HG03097 (cell line): ENCODE results near the gene ITPKC.
A peak's percentile ranks its signal among the peaks of the same experiment; 100 is the strongest.

Experiments
- ATAC-seq: cut with Tn5 transposase; IDR thresholded peaks from one replicate; pipeline ENCODE4 v1.9.1; 2021; ENCODE audit not compliant: unreplicated experiment, low FRiP score

ITPKC gene

DNA sequence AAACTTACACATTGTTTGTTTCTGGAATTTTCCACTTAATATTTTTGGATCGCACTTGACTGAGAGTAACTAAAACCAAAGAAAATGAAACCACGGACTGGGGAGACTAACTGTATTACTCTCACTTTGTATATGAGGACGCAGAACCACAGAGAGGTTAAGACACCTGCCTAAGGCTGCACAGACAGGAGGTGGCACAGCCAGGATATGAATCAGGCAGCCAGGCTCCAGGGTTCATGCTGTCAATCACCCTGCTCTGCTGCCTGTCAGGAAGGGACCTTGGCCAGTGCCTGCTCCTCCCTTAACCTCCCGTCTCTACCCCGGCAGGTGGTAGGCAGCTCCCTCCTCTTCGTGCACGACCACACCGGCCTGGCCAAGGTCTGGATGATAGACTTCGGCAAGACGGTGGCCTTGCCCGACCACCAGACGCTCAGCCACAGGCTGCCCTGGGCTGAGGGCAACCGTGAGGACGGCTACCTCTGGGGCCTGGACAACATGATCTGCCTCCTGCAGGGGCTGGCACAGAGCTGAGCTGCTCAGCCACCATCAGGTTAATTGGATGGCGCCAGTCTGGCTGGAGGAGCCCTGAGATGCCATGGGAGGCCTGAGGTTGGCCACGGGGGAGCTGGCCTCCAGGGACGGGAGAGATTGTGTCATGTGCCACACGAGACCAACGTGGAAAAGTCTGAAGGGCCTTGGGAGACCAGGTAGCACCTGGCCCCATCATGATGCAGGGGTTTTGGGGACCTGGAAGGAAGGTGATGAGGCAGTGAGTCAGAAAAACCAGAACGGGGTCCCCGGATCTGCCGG, 22.3 kb downstream of the ITPKC start:
- ATAC-seq: no peak

DNA sequence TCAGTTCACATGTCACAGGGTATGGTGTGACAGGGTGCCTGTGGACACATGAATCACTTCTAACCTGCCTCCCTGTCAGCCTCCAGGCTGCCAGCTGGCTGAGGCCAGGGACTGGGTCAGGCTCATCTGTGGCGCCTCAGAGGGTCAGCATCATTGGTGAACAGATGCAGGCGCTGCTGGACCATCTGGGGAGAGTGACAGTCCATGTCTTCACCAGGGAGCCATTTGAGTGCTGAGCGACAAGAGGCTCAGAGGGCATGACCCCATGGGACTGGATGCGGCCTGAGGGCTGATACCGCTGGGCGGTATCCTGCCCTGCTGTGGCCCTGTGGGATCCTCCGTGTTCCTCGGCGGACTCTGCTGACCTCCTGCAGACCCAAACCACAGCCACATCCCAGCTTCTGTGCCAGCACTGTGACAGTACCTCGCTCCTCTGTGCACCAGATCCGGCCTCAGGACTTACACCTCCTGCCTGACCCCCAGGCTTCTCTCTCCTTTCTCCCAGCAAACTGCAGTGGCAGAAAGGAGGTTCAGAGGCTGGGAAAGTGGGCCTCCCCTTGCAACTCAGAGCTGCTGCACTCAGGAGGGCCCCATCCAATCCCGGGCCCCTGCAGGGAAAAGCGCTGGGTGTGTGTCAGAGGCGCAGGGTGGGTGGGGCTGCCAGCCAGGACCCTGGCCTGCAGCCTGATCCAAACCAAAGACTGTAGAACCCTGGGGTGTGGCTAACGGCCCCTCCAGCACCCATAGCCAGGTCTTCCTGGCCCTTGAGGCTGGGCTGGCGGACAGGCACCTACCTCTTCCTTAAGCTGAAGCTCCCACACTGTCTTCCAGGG, 23.2 kb downstream of the ITPKC start:
- ATAC-seq: no peak

DNA sequence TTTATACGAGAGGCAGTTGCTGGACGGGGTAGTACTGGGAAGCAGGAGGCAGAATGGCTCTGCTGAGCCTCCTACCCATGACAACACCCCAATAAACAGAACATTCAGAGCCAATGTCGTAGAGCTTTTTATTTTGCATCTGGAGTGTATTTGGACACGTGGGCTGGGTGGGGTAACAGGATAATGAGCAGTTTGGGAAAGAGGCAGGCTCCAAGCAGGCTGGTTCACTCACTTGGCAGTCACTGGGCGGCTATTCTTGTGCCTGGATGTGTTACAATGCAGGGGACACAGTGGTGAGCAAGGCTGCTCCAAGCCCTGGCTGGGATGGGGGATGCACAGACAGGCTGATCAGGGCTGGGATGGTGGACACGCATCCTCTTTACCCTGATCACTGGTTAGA, 23.8 kb downstream of the ITPKC start:
- no peak for ATAC-seq

DNA sequence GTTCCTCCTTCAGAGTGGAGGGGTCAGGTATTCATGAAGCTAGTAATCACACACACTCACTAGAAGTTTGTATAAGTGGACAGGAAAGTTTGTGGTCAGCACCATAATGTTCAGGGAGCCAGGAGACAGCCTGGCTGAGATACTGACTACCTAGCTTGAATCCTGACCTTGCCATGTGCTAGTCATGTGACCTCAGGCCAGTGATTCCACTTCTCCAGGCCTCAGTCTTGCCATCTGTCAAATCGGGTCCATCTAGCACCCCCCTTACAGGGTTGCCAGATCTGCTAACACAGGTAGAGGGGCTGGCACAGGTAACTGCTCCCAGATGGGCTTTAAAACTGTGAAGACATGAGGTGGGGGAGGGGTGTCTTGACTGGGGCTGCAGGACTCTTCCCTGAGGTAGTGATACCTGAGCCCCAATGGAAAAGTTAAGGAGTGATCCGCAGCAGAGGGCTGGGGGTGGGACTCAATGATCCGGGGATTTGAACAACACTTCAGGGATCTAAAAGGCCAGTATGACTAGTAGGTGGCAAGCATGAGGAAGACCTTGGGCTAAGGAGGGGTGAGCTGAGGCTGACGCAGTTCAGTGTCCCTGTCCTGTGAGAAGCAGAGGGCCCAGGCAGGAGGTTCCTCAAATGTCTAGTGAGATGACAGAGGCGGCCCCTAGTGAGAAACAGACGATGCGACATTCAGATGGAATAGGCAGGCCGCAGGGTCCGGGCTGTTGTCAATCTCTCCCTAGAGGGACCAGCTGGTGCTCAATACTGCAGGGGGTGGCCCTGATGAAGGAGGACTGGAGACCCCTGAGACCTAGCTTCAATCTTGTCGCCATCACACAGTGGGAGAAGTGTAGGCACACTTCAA, 24.8 kb downstream of the ITPKC start:
- no peak for ATAC-seq

DNA sequence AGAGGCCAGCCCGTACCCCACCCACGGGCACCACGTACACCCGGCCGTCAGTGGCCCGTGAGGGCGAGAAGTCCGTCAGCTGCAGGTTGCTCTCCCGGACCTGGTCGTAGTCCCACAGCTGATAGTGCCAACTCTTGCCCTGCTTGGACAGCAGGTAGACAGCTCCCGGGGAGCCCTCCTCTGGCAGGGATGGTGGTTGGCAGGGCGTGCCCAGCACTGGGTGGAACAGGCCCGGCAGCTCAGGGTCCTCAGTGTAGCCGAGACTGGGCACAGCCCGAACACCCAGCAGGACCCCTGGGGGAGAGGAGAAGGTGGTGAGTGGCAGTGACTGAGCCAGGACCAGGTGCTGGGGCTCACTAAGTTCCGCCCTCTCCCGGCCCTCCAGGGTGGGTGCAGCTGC, 25.6 kb downstream of the ITPKC start:
- no peak for ATAC-seq

DNA sequence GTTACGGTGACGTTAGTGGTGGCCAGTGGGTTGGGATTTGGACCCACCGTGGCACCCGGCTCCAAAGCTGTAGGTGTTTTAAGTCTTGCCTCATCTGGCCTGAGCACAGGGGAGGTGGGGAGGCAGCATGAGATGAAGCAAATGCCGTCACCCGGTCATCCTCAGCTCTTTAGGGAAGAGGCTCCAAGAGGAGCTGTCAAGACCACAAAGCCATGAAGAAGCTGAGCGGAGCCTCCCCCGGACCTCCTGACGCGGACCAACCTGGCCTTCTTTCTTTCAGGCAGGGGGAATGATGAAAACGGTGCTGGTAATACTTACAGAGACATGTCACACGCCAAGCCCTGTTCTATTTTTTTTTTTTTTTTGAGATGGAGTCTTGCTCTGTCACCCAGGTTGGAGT, 26.0 kb downstream of the ITPKC start:
- no peak for ATAC-seq

DNA sequence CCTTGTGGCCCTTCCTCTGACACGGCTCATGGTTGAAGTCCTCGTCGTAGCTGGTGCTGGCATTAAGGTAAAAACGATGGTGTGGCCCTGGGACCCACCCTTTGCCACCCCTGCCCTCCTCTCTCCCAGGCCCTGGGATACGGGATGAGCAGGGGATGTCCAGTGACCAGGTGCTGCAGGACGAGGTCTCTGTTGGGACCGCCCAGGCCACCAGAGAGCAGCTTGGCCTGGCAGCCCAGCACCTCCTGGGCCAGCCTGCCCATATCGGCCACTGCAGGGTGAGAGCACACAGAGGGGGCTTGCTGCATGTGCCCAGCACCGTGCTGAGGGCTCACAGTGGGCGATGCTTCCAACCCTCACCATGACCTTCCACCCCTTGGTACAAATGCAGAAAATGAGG, 27.0 kb downstream of the ITPKC start:
- ATAC-seq: no peak

DNA sequence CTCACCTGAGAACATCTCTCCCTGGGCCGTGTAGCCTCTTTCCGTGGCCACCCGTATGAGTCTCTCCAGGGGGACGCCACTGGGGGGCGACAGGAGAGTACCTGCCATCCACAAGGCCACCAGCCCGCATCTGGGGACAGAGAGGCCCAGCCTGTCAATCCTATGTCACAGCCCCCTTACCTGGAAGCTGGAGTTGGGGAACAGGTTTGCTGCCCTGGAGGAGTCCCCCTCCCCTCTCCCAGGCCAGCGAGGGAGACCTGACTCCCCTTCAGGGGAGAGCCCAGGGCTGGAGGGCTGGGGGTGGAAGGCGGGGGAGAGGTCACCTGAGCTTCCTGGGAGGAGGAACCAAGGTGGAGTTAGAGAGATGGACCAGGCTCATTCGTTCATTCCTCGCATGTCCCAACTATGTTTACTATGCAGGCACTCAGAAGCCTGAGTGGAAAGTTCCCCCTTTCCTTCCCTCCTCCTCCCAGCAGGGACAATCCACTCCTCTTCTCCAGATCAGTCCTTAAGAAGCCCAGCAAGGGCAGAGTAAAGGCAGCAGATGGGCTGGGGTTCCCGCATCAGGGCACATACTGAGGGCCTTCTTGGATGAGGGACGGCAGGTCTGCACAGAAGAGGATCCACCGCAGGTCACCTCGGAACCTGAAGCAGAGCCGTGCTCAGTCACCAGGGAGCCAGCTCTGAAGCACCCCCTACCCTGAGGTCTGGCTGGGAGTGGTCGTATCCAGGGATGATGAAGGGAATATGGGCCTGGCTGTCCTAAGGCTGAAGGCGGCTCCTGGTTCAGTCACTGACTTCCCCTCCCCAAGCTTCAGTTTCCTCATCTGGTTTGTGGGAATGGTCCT, 27.9 kb downstream of the ITPKC start:
- no peak for ATAC-seq

DNA sequence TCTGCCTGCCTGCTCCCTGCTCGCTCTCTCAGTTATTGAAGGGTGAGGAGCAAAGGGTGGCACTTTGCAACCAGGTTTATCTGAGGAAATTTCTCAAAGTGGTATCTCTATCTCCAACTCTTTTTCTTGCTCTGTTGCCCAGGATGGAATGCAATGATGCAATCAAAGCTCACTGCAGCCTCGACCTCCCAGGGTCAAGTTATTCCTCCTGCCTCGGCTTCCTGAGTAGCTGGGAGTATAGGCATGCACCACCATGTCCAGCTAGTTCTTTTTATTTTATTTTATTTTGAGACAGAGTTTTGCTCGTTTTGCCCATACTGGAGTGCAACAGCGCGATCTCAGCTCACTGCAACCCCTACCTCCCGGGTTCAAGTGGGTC, 28.5 kb downstream of the ITPKC start:
- no peak for ATAC-seq

DNA sequence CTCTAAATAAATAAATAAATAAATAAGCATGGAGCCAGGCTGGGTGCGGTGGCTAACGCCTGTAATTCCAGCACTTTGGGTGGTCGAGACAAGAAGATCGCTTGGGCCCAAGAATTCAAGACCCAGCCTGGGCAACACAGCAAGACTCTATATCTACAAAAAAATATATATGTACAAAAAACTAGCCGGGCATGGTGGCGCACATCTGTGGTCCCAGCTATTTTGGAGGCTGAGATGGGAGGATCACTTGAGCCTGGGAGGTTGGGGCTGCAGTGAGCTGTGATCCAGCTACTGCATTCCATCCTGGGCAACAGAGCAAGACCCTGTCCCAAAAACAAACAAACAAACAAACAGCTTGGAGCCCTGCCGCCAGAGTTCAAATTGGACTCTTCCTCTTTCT, 30.6 kb downstream of the ITPKC start:
- no peak for ATAC-seq

DNA sequence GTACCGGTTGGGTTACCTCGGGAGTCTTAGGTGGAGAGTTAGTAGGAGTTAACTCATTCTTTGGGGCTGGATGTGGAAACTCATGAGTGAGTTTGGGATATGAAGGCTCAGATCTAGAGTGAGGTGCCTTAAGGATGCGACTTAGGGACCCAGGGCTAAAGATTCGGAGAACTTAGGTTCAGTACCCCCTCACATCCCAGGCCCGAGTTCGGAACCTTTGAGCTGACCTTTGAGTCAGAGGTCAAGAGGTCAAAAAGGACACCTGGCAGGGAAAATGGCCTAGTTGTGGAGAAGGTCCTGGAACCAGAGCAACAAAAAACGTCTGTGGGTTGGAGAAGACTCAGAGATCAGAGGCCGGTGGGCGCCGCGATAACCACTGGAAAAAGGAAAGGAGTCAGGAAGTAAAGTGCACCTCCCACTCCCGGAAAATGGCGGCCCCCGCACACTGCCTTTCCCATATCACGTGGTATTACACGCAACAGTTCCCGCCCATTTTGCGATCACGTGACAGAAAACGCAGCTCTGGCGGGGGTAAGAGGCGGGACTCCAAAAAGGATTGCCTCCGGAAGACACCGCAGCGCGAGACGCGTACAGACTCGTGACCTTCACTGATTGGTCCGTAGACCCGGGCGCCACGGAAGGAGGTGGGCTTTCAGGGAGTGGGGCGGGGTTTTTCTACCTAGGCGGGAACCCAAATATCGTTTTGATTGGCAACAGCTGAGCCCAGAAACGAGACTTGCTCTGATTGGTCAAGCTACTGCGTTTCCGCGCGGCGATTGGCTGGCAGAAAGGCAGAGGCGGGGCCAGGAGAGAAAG, 33.4 kb downstream of the ITPKC start, which contains the start of gene ACTMAP:
TSS of gene ACTMAP (minus strand) at position 420 of the 816 bp plus-strand sequence. CDS start 674 bp downstream, outside the sequence.
- peak; percentile 80 for ATAC-seq

DNA sequence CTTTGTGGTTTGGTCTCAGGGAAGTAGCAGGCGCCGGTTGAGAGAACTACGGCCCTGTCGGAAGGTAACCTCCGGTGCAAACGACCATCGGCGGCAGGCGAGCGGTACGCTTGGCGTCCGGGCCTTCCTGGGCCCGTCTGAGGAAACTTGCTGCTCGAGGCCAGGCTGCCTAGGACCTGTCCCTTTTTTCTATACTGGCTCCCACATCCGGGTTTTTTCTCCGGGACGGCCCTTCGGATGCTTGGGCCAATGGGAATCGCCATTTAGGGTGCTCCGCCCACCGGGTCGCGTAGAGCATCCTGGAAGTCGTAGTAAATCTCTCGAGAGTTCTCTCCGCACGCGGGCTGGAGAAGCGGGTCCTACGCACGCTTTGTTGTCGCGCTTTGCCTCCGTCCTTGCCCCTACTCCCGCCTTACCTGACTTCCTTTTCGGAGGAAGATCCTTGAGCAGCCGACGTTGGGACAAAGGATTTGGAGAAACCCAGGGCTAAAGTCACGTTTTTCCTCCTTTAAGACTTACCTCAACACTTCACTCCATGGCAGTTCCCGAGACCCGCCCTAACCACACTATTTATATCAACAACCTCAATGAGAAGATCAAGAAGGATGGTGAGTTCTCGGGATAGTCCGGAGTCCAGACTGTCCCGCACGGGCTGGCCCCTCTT, 34.1 kb downstream of the ITPKC start, which contains the start of gene SNRPA:
TSS of gene SNRPA (plus strand) at position 330 of the 664 bp plus-strand sequence. CDS start at position 536, 206 bp downstream.
- peak; percentile 57 for ATAC-seq

DNA sequence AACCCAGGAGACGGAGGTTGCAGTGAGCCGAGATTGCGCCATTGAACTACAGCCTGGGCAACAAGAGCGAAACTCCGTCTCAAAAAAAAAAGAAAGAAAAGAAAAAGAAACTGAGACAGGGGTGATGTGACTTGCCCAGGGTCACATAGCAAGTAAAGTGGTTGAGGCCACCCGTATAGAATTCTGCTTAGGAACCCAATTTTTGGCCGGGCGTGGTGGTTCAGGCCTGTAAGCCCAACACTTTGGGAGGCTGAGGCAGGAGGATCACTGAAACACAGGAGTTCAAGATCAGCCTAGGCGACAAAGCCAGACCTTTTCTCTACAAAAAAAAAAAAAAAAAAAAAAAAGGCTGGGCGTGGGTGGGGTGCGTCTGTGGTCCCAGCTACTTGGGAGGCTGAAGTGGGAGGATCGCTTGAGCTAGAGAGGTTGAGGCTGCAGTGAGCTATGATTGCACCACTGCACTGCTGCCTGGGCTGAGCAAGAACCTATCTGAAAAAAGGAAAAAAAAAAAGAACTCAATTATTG, 35.4 kb downstream of the ITPKC start:
- ATAC-seq: no peak

DNA sequence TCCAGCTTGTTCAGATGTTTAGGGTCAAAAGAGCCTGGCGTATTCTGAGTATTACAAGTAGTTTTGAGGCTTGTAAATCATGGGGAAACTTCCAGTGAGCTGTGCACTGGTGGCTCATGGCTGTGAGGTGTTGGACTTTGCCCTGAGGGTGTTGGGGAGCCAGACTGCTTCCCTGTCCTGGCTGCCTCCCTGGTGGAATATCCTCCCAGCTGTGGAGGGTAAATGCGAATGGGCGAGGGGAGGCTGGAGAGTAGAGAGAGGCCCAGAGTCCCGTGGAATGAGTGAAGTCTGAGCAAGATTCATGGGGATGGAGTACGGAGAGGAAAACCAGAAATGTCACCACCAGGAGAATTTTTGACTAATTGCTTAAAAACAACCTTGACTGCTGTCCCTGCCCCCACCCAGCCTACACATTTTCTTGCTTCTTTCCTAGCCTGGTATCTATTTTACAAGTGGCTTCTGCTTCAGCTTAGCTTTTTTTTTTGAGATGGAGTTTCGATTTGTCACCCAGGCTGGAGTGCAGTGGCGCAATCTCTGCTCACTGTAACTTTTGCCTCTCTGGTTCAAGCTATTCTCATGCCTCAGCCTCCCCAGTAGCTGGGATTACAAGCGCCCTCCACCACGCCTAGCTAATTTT, 37.8 kb downstream of the ITPKC start:
- no peak for ATAC-seq

DNA sequence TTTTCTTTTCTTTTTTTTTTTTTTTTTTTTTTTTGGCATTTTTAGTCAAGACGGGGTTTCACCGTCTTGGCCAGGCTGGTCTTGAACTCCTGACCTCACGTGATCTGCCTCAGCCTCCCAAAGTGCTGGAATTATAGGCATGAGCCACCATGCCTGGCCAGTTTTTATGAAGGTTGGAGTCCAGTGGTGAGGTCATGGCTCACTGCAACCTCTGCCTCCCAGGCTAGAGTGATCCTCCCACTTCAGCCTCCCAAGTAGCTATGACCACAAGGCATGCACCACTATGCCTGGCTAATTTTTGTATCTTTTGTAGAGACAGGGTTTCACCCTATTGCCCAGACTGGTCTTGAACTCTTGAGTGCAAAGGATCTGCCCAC, 38.3 kb downstream of the ITPKC start:
- no peak for ATAC-seq

DNA sequence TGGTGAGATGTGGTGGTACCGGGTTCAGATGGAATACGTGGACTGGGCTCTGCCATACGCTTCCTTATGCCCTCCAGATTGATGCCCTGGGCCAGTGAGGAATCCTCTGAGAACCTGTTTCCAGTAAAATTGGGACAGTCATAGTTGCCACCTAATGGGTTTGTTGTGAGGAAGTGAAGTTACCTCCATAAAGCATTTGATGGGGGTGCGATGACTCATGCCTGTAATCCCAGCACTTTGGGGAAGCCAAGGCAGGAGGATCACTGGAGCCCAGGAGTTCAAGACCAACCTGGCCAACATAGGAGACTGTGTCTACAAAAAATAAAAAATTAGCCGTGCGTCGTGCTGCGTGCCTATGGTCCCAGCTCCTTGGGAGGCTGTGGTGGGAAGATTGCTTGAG, 38.9 kb downstream of the ITPKC start:
- ATAC-seq: no peak

DNA sequence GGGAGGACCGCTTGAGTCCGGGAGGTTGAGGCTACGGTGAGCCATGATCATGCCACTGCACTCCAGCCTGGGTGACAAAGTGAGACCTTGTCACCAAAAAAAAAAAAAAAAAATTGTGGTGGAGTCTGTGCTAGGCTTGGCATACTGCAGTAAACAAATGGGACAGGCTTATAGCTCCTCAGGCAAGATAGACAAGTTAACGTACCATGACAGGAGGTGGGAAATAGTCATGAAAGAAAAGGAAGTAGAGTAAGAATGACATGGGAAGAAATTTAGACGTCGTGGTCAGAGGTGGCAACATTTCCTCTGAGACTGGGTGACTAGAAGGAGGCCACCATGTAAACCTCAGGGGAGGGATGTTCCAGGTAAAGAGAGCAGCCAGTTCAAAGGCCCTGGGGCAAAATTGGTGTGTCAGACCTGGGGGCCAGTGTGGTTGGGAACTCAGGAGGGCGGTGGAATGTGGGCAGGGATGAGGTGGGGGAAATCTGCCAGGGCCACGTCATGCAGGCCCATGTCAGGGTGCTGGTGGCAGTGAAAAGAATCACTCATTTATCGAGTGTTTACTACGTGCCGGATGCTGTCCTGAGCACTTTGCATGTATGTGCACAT, 39.7 kb downstream of the ITPKC start:
- no peak for ATAC-seq
